Activated CD4-positive, alpha-beta T cell treated with anti-CD3 and anti-CD28 coated beads, Interleukin-2, amount 50 U/mL, for 1 hour (primary cell): ENCODE data around the gene KRTAP17-1.
"Not testable (repeated sequence)": the region's sequence is repeated elsewhere in the genome, so short reads cannot be mapped to it uniquely, and the experiment has no call there.

Experiments used
- DNase-seq: peaks from one replicate; pipeline ENCODE4 v3.0.0-alpha.2; 2020

Gene KRTAP17-1

DNA sequence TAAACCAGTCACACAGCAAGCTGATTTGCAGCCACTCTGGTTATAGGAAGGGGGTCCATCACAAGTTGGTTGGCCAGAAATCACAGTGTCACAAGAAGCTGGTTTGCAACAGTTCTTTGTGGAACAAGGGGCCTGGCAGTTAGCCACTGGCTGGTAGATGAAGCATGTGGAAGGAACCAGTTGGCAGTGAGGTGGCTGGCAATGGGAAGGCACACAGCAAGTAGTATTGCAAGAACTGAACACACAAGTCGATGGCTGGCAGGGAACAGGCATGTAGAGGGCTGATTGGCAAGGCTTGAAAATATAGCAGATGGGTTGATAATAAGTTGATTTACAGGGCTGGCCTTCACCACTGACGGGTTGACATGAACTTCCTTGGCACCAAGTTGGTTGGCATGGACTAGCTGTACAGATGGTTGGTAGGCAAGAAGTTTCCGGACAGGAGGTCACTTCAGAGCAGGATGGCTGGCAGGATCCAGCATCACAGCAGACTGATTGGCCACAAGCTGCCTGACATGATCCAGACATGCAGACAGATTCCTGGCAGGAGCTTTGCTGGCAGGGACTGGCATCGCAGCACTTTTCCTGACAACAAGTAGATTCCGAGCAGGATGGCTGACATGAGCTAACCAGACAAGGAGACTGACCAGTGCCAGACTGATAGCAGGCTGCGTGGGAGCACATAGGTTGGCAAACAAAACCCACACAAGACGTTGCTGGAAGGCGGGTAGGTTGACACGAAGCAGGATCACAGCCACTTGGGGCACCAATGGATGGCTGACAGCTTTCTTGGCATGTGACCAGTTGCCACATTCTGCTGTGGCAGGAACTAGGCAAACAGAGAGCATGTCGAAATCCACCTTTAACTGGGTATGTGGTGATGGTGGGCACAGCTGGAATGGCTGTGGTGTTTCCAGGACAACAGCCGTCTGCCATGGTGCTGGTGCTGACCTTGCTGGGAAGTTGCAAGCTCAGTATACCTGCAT, 13.3 kb downstream of the KRTAP17-1 start, which contains the start of gene KRTAP29-1:
Gene KRTAP29-1 (minus strand): TSS at position 936 of the 986 bp plus-strand sequence. CDS start 0 bp downstream, at position 936.
- no peak for DNase-seq

DNA sequence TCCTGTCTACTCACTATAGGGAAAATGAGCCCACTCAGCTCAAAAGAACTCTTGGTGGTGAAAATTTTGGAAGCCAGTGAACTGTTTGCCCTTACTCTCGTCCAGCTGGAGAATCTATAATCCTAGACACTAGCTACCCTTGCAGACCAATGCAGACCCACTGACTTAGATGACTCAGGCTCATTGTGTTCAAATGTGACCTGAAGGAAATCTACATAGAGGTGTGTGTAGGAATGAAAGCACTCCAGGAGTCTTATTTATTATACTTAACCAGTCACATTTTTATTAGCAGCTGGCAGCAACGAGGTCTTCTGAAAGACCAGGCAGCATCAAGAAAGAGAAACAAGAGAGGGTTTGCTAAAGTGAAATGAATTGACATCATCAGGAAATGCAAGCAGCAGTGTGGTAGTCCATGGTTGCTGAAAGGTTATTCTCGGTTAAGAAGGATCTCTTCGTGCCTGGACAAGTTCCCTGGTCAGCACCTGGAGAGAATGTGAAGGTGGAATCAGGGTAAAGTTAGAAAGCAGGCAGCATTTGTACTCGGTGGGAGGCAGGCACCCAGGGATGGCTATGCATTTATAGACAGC, 14.2 kb downstream of the KRTAP17-1 start:
- no peak for DNase-seq

DNA sequence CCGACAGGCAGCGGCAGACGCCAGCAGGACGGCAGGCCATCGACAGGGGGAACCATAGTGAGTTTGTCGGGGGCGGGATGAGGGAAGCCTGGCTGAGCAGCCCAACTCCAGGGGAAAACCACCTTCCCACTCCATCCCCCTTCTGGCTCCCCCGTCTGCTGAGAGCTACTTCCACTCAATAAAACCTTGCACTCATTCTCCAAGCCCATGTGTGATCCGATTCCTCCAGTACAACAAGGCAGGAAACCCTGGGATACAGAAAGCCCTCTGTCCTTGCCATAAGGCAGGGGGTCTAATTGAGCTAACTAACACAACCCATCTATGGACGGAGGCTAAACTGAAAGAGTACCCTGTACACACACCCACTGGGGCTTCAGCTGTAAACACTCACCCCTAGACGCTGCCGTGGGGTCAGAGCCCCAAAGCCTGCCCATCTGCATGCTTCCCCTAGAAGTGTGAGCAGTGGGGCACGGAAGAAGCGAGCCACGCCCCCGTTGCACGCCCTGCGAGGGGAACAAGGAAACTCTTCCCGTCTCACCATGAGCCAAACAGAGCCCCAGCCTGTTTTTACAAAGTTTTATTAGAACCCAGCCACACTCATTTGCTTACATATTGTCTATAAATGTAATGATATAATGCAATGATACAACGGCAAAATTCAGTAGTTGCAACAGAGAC, 16.9 kb downstream of the KRTAP17-1 start:
- DNase-seq: no peak

DNA sequence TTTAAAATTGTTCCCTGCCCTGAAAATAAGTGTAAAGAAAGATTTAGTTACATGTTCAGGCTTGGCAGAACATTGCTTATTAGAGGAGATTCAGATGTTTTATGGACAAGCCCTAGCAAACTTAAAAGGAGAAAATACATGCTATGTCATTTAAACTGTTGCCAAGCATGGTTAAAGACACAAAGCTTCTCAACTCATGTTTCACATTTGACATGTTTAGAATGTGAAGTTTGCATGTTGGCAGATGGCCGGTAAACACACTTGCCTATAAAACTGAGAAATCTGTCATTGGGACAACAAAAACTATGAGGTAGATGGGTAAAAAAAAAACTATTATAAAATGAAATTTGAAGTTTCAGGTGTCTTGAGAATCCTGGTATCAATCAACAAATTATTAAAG, 18.7 kb downstream of the KRTAP17-1 start:
- no peak for DNase-seq

DNA sequence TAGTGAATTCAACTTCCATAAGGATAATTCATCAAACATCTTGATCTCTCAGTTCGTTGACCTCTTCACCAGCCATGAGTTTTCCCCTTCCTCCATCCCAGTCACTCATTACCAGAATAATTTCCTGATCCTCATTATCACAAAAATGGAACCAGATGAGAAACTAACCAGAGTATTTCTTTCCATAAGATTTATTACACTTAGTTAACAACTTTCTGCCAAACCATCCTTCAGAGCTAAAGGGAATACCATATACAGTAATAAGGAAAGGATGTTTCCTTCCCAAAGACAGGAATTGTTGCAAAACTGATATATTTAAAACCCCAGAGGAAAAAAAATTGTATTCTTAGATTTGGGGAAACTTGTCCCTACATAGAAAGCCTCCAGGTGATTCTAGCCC, 21.5 kb downstream of the KRTAP17-1 start:
- no peak for DNase-seq

DNA sequence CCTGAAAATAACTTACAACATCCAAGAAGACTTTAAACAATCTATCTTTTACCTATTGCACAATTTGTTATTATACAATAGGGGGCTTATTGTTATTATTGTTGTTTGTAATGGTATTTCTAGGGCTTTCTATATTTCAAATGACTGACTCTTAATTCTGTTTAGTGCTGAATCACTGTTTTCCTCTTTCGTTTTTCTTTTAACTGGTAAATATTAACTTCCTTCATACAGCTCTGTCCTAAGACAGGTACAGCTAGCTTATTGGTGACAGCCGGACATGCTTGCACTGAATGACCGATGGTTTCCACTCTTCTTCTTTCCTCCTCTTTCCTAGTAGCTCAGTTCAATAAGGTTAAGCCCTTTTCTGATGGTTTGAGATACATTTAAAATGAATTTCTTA, 28.5 kb downstream of the KRTAP17-1 start:
- DNase-seq: no peak

DNA sequence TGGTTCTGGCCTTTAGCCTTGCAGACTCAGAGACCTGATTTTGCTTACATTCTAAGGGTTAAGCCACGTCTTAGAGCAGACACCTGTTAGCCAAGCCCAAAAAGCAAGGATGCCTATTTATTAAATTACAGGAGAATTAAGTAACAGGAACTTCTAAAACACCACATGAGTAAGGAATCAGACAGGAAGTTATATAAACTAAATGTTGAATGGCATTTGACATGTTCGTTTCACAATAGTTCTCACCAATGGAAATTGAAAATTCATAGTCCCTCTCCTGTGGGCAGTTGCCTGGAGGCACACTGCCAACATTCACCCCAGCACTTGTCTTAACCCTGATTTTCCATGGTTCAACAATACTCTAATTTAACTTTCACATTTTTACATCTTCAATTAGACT, 31.0 kb downstream of the KRTAP17-1 start:
- DNase-seq: no peak

DNA sequence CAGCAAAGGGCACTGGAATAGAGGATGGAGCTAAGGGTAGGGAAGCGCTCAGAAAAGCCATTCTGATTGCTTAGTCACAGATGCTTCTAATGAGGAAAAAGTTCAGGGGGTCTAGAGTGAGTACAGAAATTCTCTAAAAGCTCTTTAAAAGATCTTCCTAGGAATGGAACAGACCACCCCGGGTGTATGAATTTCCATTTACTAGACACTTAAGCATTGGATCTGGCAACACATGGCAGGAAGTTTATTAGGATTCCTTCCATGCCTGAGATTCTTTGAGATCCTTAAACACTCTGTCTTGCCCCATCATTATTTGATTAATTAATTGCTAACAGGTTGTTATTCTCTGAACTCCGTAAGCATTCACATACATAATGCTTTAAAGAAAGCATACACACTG, 31.5 kb downstream of the KRTAP17-1 start:
- DNase-seq: no peak

DNA sequence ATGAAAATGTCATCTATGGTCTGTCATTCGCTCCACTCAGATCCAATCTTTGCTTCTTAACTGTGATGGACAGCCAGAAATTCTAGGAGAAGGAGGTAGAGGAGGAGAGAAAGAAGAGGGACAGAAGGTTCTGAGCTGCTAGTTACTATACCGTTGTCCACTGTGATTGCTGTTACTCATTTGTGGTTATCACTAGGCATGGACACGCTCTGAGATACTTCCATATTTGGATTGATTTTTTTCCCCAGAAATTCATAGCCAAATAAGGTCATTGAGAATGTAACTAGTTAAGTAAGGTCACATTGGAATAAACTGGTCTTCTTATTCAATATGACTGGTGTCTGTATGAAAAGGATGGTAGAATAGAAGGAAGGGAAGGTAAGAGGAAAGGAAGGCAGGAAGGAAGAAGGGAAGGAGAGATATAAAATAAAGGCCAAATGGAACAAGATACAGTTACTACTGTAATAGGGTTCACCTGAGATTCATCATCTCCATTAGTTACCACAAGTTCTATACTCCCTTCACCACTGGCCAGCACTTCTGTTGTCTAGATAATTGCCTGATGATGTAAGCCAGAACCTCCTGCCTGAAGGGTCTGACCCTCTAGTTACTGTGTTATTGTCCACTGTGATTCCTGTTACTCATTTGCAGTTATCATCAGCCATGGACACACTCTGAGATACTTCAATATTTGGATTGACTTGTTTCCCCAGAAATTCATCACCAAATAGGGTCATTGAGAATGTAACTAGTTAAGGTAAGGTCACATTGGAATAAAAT, 37.1 kb downstream of the KRTAP17-1 start:
- no peak for DNase-seq

DNA sequence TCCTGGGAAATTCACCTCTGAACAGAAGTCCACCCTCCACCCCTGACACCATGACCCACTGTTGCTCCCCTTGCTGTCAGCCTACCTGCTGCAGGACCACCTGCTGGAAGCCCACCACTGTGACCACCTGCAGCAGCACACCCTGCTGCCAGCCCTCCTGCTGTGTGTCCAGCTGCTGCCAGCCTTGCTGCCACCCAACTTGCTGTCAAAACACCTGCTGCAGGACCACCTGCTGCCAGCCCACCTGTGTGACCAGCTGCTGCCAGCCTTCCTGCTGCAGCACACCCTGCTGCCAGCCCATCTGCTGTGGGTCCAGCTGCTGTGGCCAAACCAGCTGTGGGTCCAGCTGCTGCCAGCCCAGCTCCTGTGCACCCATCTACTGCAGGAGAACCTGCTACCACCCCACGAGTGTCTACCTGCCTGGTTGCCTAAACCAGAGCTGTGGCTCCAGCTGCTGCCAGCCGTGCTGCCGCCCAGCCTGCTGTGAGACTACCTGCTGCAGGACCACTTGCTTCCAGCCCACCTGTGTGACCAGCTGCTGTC, 39.8 kb downstream of the KRTAP17-1 start, which contains the start of gene KRTAP9-7:
Gene KRTAP9-7 (plus strand): TSS at position 51 of the 543 bp plus-strand sequence. CDS start 0 bp downstream, at position 51.
- not testable (repeated sequence) for DNase-seq

DNA sequence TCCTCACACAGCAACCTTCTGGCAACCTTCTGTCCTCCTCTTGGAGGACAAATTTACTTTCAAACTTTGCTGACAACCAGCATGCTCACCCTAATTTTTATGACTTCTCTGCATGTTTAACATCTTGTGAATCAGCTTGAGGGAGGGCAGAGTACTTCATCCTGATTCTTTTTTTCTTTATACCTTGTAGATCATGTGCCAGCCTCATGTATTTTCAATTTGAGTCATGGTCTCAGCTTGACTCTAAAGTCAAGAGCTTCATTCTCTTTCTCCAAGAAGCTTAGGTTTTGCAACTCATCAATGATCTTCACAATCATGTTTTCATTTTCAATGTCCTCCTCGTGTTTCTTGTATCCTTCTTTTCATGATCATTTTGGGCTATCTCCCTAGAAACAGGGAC, 43.7 kb downstream of the KRTAP17-1 start:
- DNase-seq: no peak

DNA sequence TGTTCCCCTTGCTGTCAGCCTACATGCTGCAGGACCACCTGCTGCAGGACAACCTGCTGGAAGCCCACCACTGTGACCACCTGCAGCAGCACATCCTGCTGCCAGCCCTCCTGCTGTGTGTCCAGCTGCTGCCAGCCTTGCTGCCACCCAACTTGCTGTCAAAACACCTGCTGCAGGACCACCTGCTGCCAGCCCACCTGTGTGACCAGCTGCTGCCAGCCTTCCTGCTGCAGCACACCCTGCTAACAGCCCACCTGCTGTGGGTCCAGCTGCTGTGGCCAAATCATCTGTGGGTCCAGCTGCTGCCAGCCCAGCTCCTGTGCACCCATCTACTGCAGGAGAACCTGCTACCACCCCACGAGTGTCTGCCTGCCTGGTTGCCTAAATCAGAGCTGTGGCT, 44.2 kb downstream of the KRTAP17-1 start:
- not testable (repeated sequence) for DNase-seq

DNA sequence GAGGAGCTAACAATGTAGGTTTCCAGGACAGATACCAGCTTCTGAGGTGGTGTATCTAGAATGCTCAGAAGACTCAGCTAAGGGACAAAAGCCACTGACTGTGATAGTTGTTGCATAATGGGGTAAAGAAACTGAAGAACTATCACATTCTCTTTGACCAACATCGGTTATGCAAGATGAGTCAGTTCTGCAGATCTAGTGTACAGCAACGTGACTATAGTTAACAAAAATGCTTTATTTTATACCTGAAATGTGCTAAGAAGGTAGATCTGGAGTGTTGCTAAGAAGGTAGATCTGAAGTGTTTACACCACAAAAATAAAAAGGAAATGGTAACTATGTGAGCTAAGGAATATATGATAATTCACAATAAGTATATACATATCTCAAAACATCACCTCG, 47.8 kb downstream of the KRTAP17-1 start:
- DNase-seq: no peak

DNA sequence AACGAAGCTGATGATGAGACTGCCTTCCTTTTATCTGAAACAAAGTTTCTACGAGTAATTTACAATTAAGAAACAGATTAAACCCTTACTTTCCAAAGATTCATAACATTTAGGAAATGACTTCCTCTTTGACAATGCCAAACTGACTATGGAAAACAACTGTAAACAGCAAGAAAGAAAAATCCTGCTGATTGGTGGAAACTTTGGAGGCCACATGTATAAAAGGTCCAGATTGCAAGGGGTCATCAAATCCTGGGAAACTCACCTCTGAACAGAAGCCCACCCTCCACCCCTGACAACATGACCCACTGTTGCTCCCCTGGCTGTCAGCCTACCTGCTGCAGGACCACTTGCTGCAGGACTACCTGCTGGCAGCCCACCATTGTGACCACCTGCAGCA, 50.4 kb downstream of the KRTAP17-1 start, which contains the start of gene KRTAP9-6:
Gene KRTAP9-6 (plus strand): TSS at position 301 of the 400 bp plus-strand sequence. CDS start 0 bp downstream, at position 301.
- DNase-seq: no peak
